Karpas-422 (cell line): ENCODE results near the gene CDK13. TPM values are rescaled to one million over a fixed set of nuclear protein-coding genes. Genes with fewer than 3 reads are reported as not detected.

Experiments
- DNase-seq: peaks from one replicate; pipeline ENCODE4 v3.0.0-alpha.2; 2015
- H2AFZ ChIP-seq: fragments of 200-600 bp; sonication (generic); 2 replicates; pipeline ENCODE4 v1.6.1; 2014; ENCODE audit warnings: antibody characterized with exemption, low read length, mixed read lengths
- H3K27ac ChIP-seq: fragments of 200-600 bp; sonication (generic); 2 replicates; pipeline ENCODE4 v1.5.1; 2014; ENCODE audit warnings: mild to moderate bottlenecking, low read length, moderate library complexity
- H3K27me3 ChIP-seq: fragments of 200-600 bp; sonication (generic); 2 replicates; pipeline ENCODE4 v1.6.1; 2014; ENCODE audit warnings: low read length, mixed read lengths
- H3K36me3 ChIP-seq: fragments of 200-600 bp; sonication (generic); 2 replicates; pipeline ENCODE4 v1.6.1; 2014; ENCODE audit warnings: low read length, mixed read lengths; ENCODE audit not compliant: insufficient read depth
- H3K4me1 ChIP-seq: fragments of 200-600 bp; sonication (generic); 2 replicates; pipeline ENCODE4 v1.6.1; 2014; ENCODE audit warnings: mild to moderate bottlenecking, low read length, mixed read lengths
- H3K4me2 ChIP-seq: fragments of 200-600 bp; sonication (generic); 2 replicates; pipeline ENCODE4 v1.6.1; 2014; ENCODE audit warnings: low read length, low read depth, mild to moderate bottlenecking; ENCODE audit not compliant: poor library complexity, severe bottlenecking
- H3K4me3 ChIP-seq: fragments of 200-600 bp; sonication (generic); 2 replicates; pipeline ENCODE4 v1.5.1; 2014; ENCODE audit warnings: mild to moderate bottlenecking, antibody characterized with exemption, low read length, mixed read lengths
- H3K79me2 ChIP-seq: fragments of 200-600 bp; sonication (generic); 2 replicates; pipeline ENCODE4 v1.6.1; 2014; ENCODE audit warnings: mild to moderate bottlenecking, low read length, mixed read lengths
- H3K9ac ChIP-seq: fragments of 200-600 bp; sonication (generic); 2 replicates; pipeline ENCODE4 v1.6.0; 2014; ENCODE audit warnings: low read length
- H3K9me2 ChIP-seq: fragments of 200-600 bp; sonication (generic), shearing (Covaris generic); replicated peaks from 2 replicates; pipeline ENCODE4 v1.6.0; 2014; ENCODE audit warnings: mild to moderate bottlenecking, low read length, moderate library complexity; ENCODE audit not compliant: insufficient read depth
- H3K9me3 ChIP-seq: fragments of 300-700, 200-600 bp; sonication (generic); 2 replicates; pipeline ENCODE4 v1.6.1; 2014; ENCODE audit warnings: low read length, mixed read lengths
- H4K20me1 ChIP-seq: fragments of 200-600 bp; sonication (generic); 2 replicates; pipeline ENCODE4 v1.6.1; 2014; ENCODE audit warnings: mild to moderate bottlenecking, antibody characterized with exemption, low read length, low read depth; ENCODE audit not compliant: insufficient read depth
- total RNA-seq: library from RNA; depleted of rRNA; stranded (reverse); fragments of >200 nt; shearing (Covaris generic); gene quantifications from 2 replicates; pipeline ENCODE4 v1.2.3, GENCODE V29; 2014; ENCODE audit warnings: low replicate concordance

CDK13 gene
- total RNA-seq, 1 experiment from 2014 or later, result 81.1 TPM

DNA sequence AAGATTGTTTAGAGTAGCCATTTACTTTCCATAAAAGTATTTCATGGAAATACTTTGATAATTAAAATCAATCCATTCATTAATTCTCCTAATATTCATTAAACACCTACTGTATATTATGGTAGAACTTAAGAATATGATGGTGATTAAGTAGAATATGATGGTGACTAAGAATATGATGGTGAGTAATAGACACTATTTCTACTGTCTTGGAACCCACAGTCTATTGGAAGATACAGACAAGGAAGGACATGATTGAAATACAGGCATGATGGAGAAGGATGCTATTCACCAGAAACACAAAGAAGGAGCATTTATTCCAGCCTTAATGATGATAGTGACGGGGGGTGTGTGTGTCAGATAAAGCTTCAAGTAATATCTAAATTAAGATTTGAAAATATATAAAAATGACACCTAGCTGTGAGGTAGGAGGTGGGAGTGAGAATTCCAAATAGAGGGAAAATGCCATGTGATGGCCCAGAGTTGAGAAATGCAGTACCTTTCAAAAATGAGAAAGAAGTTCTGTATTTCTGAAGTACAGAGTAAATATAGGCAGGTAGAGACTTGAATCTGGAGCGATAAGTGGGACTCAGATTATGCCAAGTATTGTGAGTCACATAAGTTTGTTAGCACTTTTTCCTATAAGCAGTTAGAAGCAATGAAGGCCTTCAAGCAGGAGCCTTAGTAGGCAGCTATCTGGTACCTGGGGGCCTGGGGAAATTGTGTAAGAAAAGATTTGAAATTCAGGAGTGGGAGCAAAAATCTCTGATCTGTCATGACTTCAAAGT lies 12.5 kb upstream of the CDK13 start:
- no peaks in the 10 kb centered on the region for H3K9me3 ChIP-seq
- no peak for DNase-seq
- H3K4me1 ChIP-seq, result no peaks in the 10 kb centered on the region
- no peak overlapping the region for H3K4me3 ChIP-seq
- H3K4me2 ChIP-seq, result no peak overlapping the region
- no peaks in the 10 kb centered on the region for H3K36me3 ChIP-seq
- no peaks in the 10 kb centered on the region for H3K9me2 ChIP-seq
- H3K9ac ChIP-seq, result no peak overlapping the region
- H3K27me3 ChIP-seq, result no peaks in the 10 kb centered on the region
- H4K20me1 ChIP-seq, result no peaks in the 10 kb centered on the region
- H3K27ac ChIP-seq, result no peak overlapping the region
- H3K79me2 ChIP-seq, result no peaks in the 10 kb centered on the region
- no peak overlapping the region for H2AFZ ChIP-seq

DNA sequence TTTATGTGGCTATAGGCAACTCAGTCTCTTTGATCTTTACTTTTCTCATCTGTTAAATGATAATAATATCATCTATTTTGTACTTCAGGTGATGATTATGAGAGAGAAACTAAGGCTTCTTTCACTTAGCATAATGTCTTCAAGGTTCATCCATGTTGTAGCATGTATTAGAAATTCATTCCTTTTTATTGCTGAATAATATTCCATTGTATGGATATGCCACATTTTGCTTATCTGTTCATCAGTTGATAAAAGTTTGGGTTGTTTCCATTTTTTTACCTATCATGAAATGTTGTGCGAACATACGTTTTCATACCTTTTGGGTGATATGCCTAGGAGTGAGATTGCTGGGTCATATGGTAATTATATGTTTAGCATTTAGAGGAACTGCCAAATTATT lies 7.2 kb upstream of the CDK13 start:
- no peaks in the 10 kb centered on the region for H3K36me3 ChIP-seq
- no peaks in the 10 kb centered on the region for H3K9me2 ChIP-seq
- no peak for DNase-seq
- H3K27me3 ChIP-seq, result no peaks in the 10 kb centered on the region
- H3K4me2 ChIP-seq, result no peak overlapping the region
- no peak overlapping the region for H2AFZ ChIP-seq
- H3K79me2 ChIP-seq, result no peaks in the 10 kb centered on the region
- H3K27ac ChIP-seq, result no peak overlapping the region
- H4K20me1 ChIP-seq, result no peaks in the 10 kb centered on the region
- no peak overlapping the region for H3K9ac ChIP-seq
- H3K9me3 ChIP-seq, result 0 out of 2 replicates have a peak, but pooled peaks cover 3% of the 10 kb centered on the region
- peaks cover 6% of the 10 kb centered on the region for H3K4me1 ChIP-seq
- no peak overlapping the region for H3K4me3 ChIP-seq

DNA sequence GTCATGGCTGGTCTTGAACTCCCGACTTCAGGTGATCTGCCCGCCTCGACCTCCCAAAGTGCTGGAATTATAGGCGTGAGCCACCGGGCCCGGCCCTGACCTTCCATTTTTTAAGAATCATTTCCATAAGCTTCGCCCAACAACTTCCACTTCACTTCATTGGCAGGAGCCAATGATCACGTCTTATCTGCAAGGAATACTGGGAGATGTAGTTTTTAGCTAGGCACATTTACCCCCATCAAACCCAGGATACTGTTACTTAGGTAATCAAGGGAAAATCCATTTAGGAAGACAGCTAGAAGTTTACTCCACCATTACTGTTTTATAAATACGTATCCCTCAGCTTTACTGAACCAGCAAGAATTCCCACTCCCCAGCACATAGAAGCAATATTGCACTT lies 3.4 kb upstream of the CDK13 start:
- H3K27ac ChIP-seq, result no peak overlapping the region
- H3K9me2 ChIP-seq, result no peaks in the 10 kb centered on the region
- H4K20me1 ChIP-seq, result peaks cover 2% of the 10 kb centered on the region
- H3K4me3 ChIP-seq, result no peak overlapping the region
- 0 out of 2 replicates have a peak, but pooled peaks cover 3% of the 10 kb centered on the region for H3K9me3 ChIP-seq
- no peaks in the 10 kb centered on the region for H3K27me3 ChIP-seq
- no peak overlapping the region for H2AFZ ChIP-seq
- H3K36me3 ChIP-seq, result no peaks in the 10 kb centered on the region
- peaks cover 14% of the 10 kb centered on the region for H3K4me1 ChIP-seq
- no peak overlapping the region for H3K4me2 ChIP-seq
- peaks cover 21% of the 10 kb centered on the region for H3K79me2 ChIP-seq
- peak; percentile 51 for DNase-seq
- H3K9ac ChIP-seq, result no peak overlapping the region

DNA sequence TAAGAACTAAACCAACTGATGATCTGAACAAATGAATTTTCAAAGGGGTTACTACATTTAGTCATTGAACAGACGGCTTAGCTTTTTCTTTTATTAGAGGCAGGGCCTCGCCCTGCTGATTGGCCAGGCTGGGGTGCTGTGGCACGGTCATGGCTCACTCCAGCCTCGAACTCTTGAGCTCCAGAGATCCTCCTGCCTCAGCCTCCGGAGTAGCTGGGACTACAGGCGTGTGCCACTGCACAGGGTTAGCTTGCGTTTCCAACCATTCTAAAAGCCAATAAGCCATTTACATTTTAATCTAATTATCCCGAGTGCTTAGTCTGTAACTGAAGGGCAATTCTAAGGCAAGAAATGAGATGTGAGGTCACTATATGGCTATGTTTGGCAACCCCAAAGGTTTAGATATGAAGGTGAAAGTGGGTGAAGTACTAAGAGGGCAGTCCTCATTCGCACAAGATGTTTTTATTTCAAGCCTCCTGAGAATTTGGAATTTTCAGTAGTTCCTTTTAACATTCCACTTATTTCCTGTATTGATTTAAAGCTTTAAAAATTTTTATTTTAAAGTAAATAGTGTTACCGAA lies 1.6 kb upstream of the CDK13 start:
- H3K9ac ChIP-seq, result peak overlapping the region; percentile 91
- peak overlapping the region; percentile 89 for H3K4me2 ChIP-seq
- H3K4me1 ChIP-seq, result peaks cover 20% of the 10 kb centered on the region
- H3K27me3 ChIP-seq, result no peaks in the 10 kb centered on the region
- H3K36me3 ChIP-seq, result peaks cover under 1% of the 10 kb centered on the region
- peaks cover 38% of the 10 kb centered on the region for H3K79me2 ChIP-seq
- no peaks in the 10 kb centered on the region for H3K9me3 ChIP-seq
- H3K27ac ChIP-seq, result peak overlapping the region; percentile 90
- peak overlapping the region; percentile 80 for H3K4me3 ChIP-seq
- peaks cover 17% of the 10 kb centered on the region for H4K20me1 ChIP-seq
- peak; percentile 64 for DNase-seq
- H2AFZ ChIP-seq, result 0 out of 2 replicates have a peak overlapping the region, but pooled peaks have one; percentile 10
- no peaks in the 10 kb centered on the region for H3K9me2 ChIP-seq

DNA sequence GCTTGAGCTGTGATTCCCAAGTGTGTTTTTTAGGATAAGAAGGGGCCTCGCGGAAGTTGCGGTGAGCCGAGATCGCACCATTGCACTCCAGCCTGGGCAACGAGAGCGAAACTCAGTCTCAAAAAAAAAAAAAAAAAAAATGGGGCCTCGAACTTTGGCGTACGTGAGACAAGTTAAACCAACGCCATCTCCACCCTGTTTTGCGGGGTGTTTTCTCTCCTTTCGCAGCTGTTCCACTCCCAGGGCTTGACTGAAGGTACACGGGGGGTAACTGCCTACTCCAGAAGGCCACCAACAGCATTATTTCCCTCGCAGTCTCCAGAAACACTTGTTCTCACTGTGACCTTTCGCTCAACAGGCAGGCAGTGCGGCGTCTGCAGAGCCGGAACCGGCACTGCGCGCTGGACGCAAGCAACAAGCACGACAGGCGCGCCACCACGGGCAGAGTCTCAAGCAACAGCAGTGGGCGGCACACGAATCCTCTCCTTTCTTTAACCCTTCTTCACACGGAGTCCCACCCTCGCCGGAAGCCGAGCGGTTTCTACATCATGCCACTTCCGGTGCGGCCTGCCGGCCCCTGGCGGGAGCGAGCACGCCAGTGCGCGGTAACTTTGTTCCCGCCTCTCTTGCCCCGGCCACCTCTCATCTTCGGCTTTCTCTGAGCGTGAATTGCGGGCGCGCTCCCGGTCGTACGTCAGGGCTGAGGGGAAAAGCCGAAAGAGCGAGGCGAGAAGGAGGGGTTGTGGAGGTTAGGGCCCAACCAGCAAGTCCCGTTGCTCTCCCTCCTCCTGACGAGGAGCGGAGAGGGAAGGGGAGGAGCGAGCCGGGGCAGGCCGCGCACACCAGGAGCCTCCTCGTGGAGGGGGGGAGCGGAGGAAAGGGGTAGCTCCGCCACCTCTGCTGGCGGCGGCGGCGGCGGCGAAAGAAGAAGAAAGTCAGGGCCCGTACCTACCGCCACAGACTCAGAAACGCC lies 814 bp upstream of the CDK13 start:
- Histone ChIP-seq H3K27ac (peak overlapping the region; percentile 91), H3K4me1 (peaks cover 27% of the 10 kb centered on the region), H2AFZ (0 out of 2 replicates have a peak overlapping the region, but pooled peaks have one; percentile 46), H3K9ac (peak overlapping the region; percentile 98), H3K36me3 (peaks cover 8% of the 10 kb centered on the region), H3K4me3 (peak overlapping the region; percentile 80), H3K27me3 (no peaks in the 10 kb centered on the region), H3K4me2 (peak overlapping the region; percentile 89), H3K9me3 (no peaks in the 10 kb centered on the region), H3K9me2 (no peaks in the 10 kb centered on the region), H4K20me1 (peaks cover 23% of the 10 kb centered on the region), H3K79me2 (peaks cover 46% of the 10 kb centered on the region)
- peak; percentile 100 for DNase-seq

DNA sequence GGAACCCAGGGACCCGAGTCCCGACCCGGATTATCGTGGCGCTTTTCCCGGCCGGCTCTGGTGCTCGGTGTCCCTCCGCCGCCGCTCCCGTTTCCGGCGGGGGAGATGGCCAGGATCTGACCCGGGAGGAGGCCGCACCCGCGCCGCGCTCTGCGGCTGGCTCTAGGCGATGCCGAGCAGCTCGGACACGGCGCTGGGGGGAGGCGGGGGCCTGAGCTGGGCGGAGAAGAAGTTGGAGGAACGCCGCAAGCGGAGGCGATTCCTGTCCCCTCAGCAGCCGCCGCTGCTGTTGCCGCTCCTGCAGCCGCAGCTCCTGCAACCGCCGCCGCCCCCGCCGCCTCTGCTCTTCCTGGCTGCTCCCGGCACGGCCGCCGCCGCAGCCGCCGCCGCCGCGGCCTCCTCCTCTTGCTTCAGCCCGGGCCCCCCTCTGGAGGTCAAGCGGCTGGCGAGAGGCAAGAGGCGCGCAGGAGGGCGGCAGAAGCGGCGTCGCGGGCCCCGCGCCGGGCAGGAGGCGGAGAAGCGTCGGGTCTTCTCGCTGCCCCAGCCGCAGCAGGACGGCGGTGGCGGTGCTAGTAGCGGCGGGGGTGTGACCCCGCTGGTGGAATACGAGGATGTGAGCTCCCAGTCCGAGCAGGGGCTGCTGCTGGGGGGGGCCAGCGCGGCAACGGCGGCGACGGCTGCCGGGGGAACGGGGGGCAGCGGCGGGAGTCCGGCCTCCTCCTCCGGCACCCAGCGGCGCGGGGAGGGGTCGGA lies 593 bp downstream of the CDK13 start:
- peaks cover 38% of the 10 kb centered on the region for H3K4me1 ChIP-seq
- H3K4me3 ChIP-seq, result peak overlapping the region; percentile 78
- H2AFZ ChIP-seq, result peak overlapping the region; percentile 46; the same call in 1 of the 2 replicates
- H4K20me1 ChIP-seq, result peaks cover 23% of the 10 kb centered on the region
- H3K36me3 ChIP-seq, result peaks cover 20% of the 10 kb centered on the region
- peak overlapping the region; percentile 98 for H3K9ac ChIP-seq
- H3K27ac ChIP-seq, result peak overlapping the region; percentile 91
- no peaks in the 10 kb centered on the region for H3K9me3 ChIP-seq
- peak overlapping the region; percentile 85 for H3K4me2 ChIP-seq
- peaks cover 60% of the 10 kb centered on the region for H3K79me2 ChIP-seq
- DNase-seq, result peak; percentile 77
- no peaks in the 10 kb centered on the region for H3K9me2 ChIP-seq
- H3K27me3 ChIP-seq, result no peaks in the 10 kb centered on the region

DNA sequence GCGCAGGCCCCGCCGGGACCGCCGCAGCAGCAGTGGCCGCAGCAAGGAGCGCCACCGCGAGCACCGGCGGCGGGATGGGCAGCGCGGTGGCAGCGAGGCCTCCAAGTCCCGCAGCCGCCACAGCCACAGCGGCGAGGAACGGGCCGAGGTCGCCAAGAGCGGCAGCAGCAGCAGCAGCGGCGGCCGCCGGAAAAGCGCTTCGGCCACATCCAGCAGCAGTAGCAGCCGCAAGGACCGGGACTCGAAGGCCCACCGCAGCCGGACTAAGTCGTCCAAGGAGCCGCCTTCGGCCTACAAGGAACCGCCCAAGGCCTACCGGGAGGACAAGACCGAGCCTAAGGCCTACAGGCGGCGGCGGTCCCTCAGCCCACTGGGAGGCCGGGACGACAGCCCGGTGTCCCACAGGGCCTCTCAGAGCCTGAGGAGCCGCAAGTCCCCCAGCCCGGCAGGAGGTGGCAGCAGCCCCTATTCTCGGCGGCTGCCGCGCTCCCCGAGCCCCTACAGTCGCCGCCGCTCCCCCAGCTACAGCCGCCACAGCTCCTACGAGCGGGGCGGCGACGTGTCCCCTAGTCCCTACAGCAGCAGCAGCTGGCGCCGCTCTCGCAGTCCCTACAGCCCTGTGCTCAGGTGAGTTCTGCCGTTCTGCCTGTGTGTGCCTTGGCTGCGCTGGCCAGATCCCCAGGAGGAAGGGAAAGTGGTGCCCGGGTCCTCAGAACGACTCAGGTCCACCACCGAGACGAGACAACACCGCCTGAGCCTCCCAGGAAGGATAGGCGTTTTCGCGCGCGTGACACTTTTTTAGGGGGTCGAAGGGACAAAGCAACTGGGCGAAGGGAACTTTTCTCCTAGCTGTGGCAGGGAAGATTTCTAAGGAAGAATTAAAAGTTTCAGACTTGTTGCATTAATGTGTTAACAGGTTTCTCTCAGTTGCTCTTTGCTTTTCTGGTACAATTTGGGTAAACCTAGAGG lies 1.5 kb downstream of the CDK13 start:
- Histone ChIP-seq H3K4me2 (peak overlapping the region; percentile 85), H3K9me2 (no peaks in the 10 kb centered on the region), H3K27ac (peak overlapping the region; percentile 91), H3K4me3 (peak overlapping the region; percentile 78), H3K27me3 (no peaks in the 10 kb centered on the region), H2AFZ (no peak overlapping the region), H3K4me1 (peaks cover 34% of the 10 kb centered on the region), H3K79me2 (peaks cover 69% of the 10 kb centered on the region), H4K20me1 (peaks cover 23% of the 10 kb centered on the region), H3K9ac (peak overlapping the region; percentile 98), H3K36me3 (peaks cover 27% of the 10 kb centered on the region), H3K9me3 (no peaks in the 10 kb centered on the region)
- DNase-seq, result peak; percentile 90
